Left ventricle myocardium inferior (tissue), 1 donor: Measurements from ENCODE around the gene HSPB3. TPM values are rescaled to one million over a fixed set of nuclear protein-coding genes. Genes with fewer than 3 reads are reported as not detected.
"Not testable (repeated sequence)": the region's sequence is repeated elsewhere in the genome, so short reads cannot be mapped to it uniquely, and the experiment has no call there.

Experiments
- DNase-seq: peaks from one replicate; pipeline ENCODE4 v3.0.0-alpha.2; 2020
- H3K27ac ChIP-seq: fragments of 200-600 bp; replicated peaks from 2 replicates; pipeline ENCODE4 v1.8.0; 2021
- H3K27me3 ChIP-seq: fragments of 200-600 bp; 2 replicates; pipeline ENCODE4 v1.8.0; 2021; ENCODE audit warnings: low read depth
- H3K36me3 ChIP-seq: fragments of 200-600 bp; 2 replicates; pipeline ENCODE4 v1.8.0; 2021
- H3K4me1 ChIP-seq: fragments of 200-600 bp; 2 replicates; pipeline ENCODE4 v1.8.0; 2021
- H3K4me3 ChIP-seq: fragments of 200-600 bp; 2 replicates; pipeline ENCODE4 v1.8.0; 2021; ENCODE audit warnings: mild to moderate bottlenecking, moderate library complexity
- H3K9me3 ChIP-seq: fragments of 200-600 bp; replicated peaks from 2 replicates; pipeline ENCODE4 v1.8.0; 2021
- intact Hi-C: fragments of 100-400 bp; cut with micrococcal nuclease; formaldehyde crosslinking; loops from one replicate; pipeline ENCODE4 v1.11.0; 2022
- total RNA-seq: library from RNA; stranded (reverse); fragmentation: NEBNext Ultra II Directional; extraction: Animal tissue kit (Norgen Biotek cat#: 25700); gene quantifications from one replicate; pipeline ENCODE4 v1.2.1, GENCODE V29; 2021
- TF ChIP-seq, protein P1 (sequence below): fragments of 200-600 bp; IDR thresholded peaks from 2 replicates; pipeline ENCODE4 v1.8.0; 2021; ENCODE audit warnings: antibody characterized with exemption, mild to moderate bottlenecking, borderline replicate concordance
- donor health status: DM: no; HTN: yes; CAD: no; lungs with severe emphysema.

Gene HSPB3
- total RNA-seq, 1 donor from 2014 or later = 418 TPM

DNA sequence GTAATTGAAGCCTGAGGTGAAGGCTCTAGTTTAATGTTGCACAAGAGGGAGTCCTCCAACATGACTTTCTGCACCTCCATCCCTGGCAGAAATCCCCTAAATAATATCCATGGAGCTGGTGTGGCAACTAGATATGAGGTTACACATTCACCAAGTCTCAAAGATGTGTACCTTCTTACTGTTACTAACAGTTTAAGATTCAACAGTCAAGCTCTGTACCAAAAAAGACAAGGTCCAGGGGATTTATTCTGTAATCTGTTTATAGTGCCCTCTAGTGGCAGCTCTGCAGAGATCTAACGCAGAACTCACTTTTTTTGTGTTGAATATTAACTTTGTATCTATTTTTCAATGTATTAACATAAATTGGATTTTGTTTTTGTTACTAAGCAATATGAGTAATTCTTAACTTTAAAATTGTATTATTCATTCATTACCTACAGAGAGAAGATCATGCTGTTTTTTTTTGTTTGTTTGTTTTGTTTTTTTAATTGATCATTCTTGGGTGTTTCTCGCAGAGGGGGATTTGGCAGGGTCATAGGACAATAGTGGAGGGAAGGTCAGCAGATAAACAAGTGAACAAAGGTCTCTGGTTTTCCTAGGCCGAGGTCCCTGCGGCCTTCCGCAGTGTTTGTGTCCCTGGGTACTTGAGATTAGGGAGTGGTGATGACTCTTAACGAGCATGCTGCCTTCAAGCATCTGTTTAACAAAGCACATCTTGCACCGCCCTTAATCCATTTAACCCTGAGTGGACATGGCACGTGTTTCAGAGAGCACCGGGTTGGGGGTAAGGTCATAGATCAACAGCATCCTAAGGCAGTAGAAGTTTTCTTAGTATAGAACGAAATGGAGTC, 35.7 kb upstream of the HSPB3 start:
- intact Hi-C loops = loop anchor here (5.0 kb wide), 2 partner anchors 107 to 172 kb away; partner anchors contain the start of gene ARL15
- H3K4me3 ChIP-seq, H3K36me3 ChIP-seq, DNase-seq, H3K9me3 ChIP-seq, H3K4me1 ChIP-seq, H3K27ac ChIP-seq, H3K27me3 ChIP-seq: not testable (repeated sequence)
- TF ChIP-seq, protein P1, sequence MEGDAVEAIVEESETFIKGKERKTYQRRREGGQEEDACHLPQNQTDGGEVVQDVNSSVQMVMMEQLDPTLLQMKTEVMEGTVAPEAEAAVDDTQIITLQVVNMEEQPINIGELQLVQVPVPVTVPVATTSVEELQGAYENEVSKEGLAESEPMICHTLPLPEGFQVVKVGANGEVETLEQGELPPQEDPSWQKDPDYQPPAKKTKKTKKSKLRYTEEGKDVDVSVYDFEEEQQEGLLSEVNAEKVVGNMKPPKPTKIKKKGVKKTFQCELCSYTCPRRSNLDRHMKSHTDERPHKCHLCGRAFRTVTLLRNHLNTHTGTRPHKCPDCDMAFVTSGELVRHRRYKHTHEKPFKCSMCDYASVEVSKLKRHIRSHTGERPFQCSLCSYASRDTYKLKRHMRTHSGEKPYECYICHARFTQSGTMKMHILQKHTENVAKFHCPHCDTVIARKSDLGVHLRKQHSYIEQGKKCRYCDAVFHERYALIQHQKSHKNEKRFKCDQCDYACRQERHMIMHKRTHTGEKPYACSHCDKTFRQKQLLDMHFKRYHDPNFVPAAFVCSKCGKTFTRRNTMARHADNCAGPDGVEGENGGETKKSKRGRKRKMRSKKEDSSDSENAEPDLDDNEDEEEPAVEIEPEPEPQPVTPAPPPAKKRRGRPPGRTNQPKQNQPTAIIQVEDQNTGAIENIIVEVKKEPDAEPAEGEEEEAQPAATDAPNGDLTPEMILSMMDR = peak; percentile 85

DNA sequence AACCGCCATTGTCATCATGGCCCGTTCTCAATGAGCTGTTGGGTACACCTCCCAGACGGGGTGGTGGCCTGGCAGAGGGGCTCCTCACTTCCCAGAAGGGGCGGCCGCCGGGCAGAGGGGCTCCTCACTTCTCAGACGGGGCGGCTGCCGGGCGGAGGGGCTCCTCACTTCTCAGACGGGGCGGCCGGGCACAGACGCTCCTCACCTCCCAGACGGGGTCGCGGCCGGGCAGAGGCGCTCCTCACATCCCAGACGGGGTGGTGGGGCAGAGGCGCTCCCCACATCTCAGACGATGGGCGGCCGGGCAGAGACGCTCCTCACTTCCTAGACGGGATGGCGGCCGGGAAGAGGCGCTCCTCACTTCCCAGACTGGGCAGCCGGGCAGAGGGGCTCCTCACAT, 35.0 kb upstream of the HSPB3 start:
- H3K36me3 ChIP-seq, H3K9me3 ChIP-seq, H3K27ac ChIP-seq, intact Hi-C loops, DNase-seq, H3K27me3 ChIP-seq, H3K4me1 ChIP-seq, H3K4me3 ChIP-seq: not testable (repeated sequence)

DNA sequence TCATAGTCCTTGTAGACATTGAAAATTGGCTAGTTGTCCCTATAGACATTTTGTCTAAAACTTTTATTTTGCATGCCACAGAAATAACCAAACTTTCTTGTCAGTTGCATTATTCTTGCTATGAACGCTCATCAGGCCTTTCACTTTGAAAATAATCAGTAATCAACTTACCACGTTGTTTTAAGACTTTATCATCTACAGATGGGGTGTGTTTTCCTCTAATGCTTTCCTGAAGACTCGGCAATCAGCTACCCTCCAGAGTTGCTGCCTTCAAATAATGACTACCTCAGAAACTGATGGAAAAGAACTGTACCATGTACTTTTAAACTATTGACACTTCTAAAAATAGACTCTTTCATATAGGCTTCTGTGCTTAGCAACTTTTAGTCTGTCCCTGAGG, 33.5 kb upstream of the HSPB3 start:
- Histone ChIP-seq H3K27ac (no peak overlapping the region), H3K4me3 (no peak overlapping the region), H3K36me3 (no peaks in the 10 kb centered on the region), H3K9me3 (no peaks in the 10 kb centered on the region), H3K4me1 (peaks cover 8% of the 10 kb centered on the region), H3K27me3 (no peaks in the 10 kb centered on the region)
- intact Hi-C loops = no loop called here
- TF ChIP-seq, protein P1 = no peak
- DNase-seq = no peak

DNA sequence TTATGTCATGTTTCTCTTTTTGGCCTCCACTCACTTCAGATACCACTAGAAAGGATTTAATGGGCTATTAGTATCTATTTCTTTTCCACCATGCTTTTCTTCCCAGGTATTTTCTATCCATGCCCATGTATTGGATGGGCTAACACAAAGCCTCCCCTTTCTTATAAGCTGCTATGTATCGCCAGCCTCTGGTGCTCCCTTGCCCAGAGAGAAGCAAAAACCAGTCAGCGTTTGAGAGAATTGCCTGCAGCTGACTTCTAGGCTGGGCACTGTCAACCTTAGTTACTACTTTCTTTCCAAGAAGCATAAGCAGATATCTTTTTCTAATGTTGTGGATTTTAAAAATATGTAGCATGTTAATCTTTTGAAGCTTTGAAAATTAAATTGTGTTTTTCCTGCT, 30.2 kb upstream of the HSPB3 start:
- Histone ChIP-seq H3K27ac (no peak overlapping the region), H3K27me3 (no peaks in the 10 kb centered on the region), H3K36me3 (no peaks in the 10 kb centered on the region), H3K9me3 (no peaks in the 10 kb centered on the region), H3K4me1 (no peaks in the 10 kb centered on the region), H3K4me3 (no peak overlapping the region)
- TF ChIP-seq, protein P1 = no peak
- intact Hi-C loops = no loop called here
- DNase-seq = no peak

DNA sequence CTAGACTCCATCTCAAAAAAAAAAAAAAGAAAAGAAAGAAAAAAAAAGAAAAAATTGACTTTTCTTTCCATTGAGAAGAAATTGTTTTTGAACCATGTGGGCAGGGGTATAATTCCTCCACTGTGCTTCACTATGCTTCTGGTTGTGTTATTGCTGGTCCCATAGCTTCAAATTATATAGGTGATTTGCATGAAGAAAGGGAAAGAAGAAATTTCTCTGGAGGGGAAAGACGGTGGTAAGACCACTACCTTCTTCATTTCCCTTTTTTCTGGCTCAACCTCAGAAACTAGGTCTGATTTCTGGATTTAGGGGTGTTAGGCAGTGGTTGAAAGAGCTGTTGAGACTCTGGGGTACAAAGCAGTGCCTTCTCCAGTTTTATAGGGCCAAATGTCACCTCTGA, 29.3 kb upstream of the HSPB3 start:
- no peak for DNase-seq
- Histone ChIP-seq H3K36me3 (no peaks in the 10 kb centered on the region), H3K27ac (no peak overlapping the region), H3K27me3 (no peaks in the 10 kb centered on the region), H3K4me1 (no peaks in the 10 kb centered on the region), H3K9me3 (no peaks in the 10 kb centered on the region), H3K4me3 (no peak overlapping the region)
- intact Hi-C loops = no loop called here
- TF ChIP-seq, protein P1 = no peak

DNA sequence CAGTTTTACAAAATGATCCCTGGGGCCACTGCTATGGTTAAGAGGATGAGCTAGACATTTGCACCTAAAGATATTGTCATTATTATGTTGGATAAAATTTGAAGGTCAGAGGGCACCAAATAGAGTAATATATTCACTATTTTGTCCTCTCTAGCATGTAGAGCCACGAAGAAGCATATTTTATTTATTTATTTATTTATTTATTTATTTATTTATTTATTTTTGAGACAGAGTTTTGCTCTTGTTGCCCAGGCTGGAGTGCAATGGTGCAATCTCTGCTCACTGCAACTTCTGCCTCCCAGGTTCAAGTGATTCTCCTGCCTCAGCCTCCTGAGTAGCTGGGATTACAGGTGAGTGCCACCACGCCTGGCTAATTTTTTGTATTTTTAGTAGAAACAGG, 20.8 kb upstream of the HSPB3 start:
- H3K27me3 ChIP-seq, H3K36me3 ChIP-seq, DNase-seq, intact Hi-C loops, H3K4me1 ChIP-seq, H3K9me3 ChIP-seq, H3K27ac ChIP-seq, H3K4me3 ChIP-seq: not testable (repeated sequence)
